Measurements from ENCODE around the gene UBTD2.
"Not testable (repeated sequence)": the region's sequence is repeated elsewhere in the genome, so short reads cannot be mapped to it uniquely, and the experiment has no call there.

Gene UBTD2

DNA sequence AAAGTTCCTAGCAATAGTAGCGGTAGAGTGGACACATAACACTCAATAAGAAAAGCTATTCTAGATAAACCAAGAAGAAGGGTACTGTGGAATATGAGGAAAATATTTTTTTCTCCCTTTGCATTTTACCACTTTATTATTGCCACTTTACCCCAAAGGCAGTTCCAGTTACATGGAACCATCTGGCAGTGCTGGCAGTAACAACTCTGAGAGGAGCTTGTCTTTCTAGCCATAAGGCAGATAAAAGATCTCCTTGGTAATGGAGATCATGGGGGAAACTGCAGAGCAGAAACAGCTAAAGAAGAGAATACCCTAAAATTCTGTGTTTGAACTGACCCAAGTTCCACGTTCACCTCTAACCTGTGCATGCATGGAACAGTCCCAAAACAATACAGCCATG, 38.5 kb downstream of the UBTD2 start:
- no peak for DNase-seq

DNA sequence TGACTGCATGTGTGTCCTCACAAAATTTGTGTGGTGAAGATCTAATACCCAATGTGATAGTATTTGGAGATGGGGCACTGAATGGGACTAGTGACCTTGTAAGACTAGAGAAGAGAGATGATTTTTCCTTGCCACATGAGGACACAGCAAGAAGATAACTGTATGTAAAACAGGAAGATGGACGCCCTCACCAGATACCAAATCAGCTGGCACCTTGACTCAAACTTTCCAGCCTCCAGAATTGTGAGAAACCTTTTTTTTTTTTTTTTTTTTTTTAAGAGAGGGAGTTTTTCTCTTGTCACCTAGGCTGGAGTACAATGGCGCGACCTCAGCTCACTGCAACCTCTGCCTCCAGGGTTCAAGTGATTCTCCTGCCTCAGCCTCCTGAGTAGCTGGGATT, 40.3 kb downstream of the UBTD2 start:
- no peak for DNase-seq

DNA sequence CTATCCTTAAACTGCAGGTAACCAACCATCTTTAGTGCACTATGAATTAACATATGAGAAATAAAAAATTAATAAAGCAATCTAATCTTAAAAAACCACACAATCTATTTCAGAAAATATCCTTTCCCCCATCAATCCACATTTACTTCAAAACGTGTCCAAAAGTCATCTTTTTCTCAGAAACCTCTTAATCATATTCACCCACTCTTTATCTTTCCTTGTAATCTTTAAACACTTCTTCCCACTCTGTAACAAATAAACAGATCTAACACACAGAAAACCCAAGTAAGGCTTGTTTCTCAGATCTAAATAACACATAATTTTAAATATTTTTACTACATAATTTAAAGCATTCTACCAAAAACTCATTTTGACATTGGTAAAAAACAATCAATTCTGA, 45.2 kb downstream of the UBTD2 start:
- DNase-seq: no peak

- no peak for DNase-seq
Measured at GRCh38 chr5:172235827-172236736, 47.5 kb downstream of the UBTD2 start.

GRCh38 chr5:172235132-172235780, 48.3 kb downstream of the UBTD2 start:
- DNase-seq: no peak

- no peak for DNase-seq
Measured at GRCh38 chr5:172234031-172234430, 49.5 kb downstream of the UBTD2 start.

- no peak for DNase-seq
Measured at GRCh38 chr5:172229904-172230303, 53.7 kb downstream of the UBTD2 start.

GRCh38 chr5:172224996-172225395, 58.6 kb downstream of the UBTD2 start:
- DNase-seq: no peak

- no peak for DNase-seq
Measured at GRCh38 chr5:172223901-172224873, 59.4 kb downstream of the UBTD2 start.

DNA sequence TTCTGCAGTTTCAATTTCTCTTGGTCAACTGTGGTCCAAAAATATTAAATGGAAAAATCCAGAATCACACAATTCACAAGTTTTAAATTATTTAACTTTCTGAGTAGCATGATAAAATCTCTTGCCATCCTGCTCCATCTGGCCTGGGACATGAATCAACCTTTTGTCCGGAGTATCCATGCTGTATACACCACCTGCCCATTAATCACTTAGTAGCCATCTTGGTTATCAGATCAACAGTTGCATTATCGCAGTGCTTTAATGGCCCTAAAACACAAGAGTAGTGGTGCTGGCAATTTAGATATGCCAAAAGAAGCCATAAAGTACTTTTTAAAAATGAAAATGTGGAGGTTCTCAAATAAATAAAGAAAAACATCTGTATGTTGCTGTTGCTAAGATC, 64.3 kb downstream of the UBTD2 start:
- no peak for DNase-seq

- DNase-seq: no peak
Measured at GRCh38 chr5:172216345-172216744, 67.2 kb downstream of the UBTD2 start.

DNA sequence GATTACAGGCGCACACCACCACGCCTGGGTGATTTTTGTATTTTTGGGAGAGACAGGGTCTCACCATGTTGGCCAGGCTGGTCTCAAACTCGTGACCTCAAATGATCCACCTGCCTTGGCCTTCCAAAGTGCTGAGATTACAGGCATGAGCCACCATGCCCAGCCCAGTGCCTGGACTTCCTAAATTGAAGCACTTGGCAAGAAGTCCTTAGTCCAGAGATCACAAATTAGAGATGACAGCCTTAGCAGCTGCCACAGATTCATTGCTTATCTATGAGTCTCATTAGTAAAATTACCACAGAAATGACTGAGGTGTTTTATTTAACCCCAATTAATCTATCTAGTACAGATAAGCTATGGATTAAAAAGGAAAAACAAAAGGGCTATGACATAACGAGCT, 70.4 kb downstream of the UBTD2 start:
- no peak for DNase-seq

DNA sequence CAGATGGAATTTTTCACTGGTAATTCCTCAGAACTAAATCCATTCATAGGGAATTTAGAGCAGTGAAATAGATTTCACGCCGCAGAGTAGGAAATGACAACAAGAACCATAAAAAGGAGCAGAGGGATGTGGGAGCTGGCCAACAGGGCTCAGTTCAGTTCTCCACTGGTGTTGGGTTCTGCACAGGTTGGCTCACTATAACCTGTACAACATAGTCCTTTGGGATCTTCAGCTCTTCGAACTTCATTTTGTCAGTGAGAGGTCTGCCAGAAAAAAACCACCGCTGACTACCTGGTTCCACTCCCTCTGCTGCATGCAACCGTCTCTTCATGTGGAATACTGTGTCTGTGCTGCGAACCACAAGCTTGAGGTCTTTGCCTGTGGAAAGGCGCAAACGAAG, 71.9 kb downstream of the UBTD2 start:
- no peak for DNase-seq

DNA sequence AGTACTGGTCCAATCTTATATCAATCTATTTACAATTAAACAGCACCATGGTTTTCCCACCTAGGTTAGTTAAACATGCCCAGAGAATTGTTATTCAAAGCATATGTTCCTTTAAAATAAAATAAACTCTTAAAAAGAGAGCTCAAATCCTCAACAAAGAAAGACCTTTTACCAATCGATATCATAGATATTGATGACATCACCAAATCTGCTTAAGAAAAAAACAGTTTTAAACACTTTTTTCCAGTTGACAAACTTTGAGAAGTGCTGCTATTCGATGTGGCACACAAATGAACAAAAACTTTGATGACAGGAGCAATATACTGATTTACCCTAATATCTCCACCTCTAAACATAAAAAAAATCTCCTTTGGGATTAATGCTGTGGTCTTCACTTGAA, 73.8 kb downstream of the UBTD2 start:
- no peak for DNase-seq

DNA sequence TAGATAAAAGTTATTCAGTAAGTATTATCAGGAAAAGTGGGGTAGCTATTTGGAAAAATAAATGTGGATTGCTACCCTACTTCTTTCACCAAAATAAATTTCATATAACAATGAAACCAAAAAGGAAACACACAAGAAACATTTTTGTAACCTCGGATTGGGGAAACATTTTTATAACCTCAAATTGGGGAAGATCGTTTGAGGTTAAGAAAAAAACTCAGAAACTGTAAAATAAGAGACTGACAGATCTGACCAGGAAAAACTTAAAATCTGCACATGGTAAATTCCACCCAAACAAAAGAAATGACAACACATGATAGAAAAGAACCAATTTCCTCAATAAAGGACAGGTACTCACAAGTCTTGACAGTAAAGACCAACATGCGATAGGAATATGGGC, 76.1 kb downstream of the UBTD2 start:
- DNase-seq: no peak

DNA sequence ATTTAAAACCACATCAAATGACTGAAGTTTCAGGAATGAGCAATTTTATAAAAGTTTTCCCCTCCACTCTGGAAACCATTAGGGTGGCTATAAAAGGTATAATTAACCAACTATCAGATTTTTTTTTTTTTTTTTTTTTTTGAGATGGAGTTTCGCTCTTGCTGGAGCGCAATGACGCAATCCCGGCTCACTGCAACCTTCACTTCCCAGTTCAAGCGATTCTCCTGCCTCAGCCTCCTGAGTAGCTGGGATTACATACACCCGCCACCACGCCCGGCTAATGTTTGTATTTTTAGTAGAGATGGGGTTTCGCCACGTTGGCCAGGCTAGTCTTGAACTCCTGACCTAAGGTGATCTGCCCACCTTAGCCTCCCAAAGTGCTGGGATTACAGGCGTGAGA, 77.6 kb downstream of the UBTD2 start:
- not testable (repeated sequence) for DNase-seq

DNA sequence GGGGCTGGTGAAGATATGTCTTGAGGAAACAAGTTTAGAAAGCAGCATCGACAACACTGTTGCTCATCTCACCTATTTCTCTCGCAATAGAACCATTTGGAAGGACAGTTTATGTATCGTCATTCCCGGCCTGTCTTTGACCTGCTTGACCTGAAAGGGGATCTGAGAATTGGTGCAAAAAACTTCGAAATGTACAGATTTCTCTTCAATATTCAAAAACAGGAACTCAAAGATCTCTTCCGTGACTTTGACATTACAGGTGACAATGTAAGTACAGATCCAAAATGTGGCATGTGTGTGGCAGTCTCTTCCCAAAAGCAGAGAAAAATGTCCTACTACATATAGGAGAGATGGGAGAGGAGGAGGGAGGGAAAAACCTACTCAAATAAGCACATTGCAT, 83.1 kb downstream of the UBTD2 start:
- no peak for DNase-seq

DNA sequence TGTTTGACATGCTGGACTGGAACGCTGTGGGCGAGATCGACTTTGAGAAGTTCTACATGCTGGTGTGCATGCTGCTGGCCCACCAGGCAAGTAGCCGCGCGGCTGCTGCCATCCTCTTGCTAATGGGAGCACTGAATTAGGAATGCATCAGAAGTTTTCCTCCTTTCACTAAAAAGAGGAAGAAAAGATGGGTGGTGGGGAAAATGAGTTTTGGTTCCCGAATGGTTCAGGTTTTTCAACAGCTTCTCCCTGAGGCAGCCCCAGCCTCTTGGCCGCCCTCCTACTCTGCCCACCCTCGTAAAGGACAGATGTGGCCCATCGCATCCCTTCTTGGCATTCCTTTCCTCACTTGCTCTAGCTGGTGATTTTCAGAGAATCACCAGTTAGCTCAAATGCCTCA, 84.1 kb downstream of the UBTD2 start:
- DNase-seq: no peak

DNA sequence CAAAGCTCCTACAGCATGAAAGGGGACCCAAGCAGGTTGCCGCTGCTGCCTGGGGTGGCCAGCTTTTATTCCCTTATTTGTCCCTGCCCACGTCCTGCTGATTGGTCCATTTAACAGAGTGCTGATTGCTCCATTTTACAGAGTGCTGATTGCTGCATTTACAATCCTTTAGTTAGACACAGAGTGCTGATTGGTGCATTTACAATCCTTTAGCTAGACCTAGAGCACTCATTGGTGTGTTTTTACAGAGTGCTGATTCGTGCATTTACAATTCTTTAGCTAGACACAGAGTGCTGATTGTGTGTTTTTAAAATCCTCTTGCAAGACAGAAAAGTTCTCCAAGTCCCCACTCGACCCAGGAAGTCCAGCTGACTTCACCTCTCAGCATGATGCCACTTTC, 85.8 kb downstream of the UBTD2 start:
- not testable (repeated sequence) for DNase-seq

DNA sequence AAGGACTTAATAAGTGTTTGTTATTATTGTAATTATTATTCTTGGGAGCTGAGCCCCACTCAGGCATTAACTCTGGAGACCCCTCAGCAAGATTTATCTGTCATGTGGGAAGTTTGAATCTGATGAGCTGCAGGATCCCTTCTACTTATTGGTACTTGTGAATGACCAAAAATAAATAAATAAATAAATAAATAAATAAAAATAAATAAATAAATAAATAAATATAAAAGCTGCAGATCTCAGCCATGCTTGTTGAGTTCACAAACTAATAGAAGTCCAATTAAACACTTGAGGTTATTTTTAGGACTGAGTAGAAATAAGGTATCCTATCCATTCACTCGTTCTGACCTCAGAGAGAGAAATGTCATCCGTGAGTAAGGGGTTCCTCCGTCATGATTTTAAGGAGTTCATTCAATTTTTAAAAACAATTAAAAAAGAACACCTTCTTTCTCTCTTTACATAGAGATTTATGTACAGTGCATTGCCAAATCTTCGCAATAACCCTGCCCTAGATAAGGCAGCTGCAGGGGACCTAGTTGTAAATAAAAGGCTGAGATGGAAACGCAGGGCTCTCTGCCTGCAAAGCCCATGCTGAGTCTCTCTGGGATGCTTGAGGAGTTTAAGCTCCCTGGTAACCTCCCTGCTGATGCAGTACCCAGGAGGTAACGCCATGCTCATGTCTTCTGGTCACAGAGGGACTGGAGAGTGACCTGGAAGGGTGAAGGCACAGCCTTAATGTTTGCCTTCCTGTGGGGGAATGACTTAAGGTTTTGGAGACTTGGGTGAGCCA, 88.4 kb downstream of the UBTD2 start:
- DNase-seq: no peak

GRCh38 chr5:172193872-172194271, 89.7 kb downstream of the UBTD2 start, which contains the start of gene EFCAB9:
Gene EFCAB9, plus strand, starts transcription at chr5:172194172. Its CDS starts 1 bp downstream, at chr5:172194173.
- no peak for DNase-seq

- DNase-seq: no peak
Measured at GRCh38 chr5:172189693-172190296, 93.8 kb downstream of the UBTD2 start.

Data from right hindlimb (tissue), 1 donor.